GM12878 (cell line): Measurements from ENCODE around the gene GTF2A1.

Source experiments
- BACH1 ChIP-seq: fragments of 450-650 bp; IDR thresholded peaks from 2 replicates; pipeline ENCODE4 v1.6.1; 2017; ENCODE audit warnings: mild to moderate bottlenecking, borderline replicate concordance
- CHD4 ChIP-seq: fragments of 200-600 bp; sonication (generic); IDR thresholded peaks from 2 replicates; pipeline ENCODE4 v1.6.1; 2016; ENCODE audit warnings: mild to moderate bottlenecking
- CTCF ChIP-seq, 3 experiments: IDR thresholded peaks in 2 of 3; conservative IDR thresholded peaks in 1 of 3; 2 replicates each; pipeline ENCODE4 v1.5.1; 2011; ENCODE audit warnings: low read depth in 3 of 3, low read length in 3 of 3, mild to moderate bottlenecking in 3 of 3, control low read depth in 2 of 3, moderate library complexity in 2 of 3, inconsistent platforms in 1 of 3, mixed read lengths in 1 of 3; ENCODE audit not compliant: control insufficient read depth in 2 of 3, insufficient read depth in 1 of 3; ENCODE audit errors: extremely low read depth in 1 of 3
- E4F1 ChIP-seq: fragments of 450-650 bp; IDR thresholded peaks from 2 replicates; pipeline ENCODE4 v1.6.1; 2018; ENCODE audit warnings: borderline replicate concordance, mild to moderate bottlenecking; ENCODE audit not compliant: partially characterized antibody
- EZH2 ChIP-seq: IDR thresholded peaks from 2 replicates; pipeline ENCODE4 v1.6.1; 2012; ENCODE audit warnings: low read depth, mild to moderate bottlenecking, control low read depth, inconsistent platforms, low read length, borderline replicate concordance; ENCODE audit not compliant: control insufficient read depth
- GABPA ChIP-seq: IDR thresholded peaks from 2 replicates; pipeline ENCODE4 v1.6.1; 2014; ENCODE audit warnings: antibody characterized with exemption, low read depth, mild to moderate bottlenecking, inconsistent platforms
- GATAD2B ChIP-seq: fragments of 450-650 bp; conservative IDR thresholded peaks from 2 replicates; pipeline ENCODE4 v1.6.1; 2017; ENCODE audit warnings: low read depth, mild to moderate bottlenecking, moderate library complexity
- JUND ChIP-seq: IDR thresholded peaks from 2 replicates; pipeline ENCODE4 v1.6.1; 2012; ENCODE audit warnings: low read depth, mild to moderate bottlenecking, low read length, improper control_type of control experiment, moderate library complexity
- MAX ChIP-seq: IDR thresholded peaks from 2 replicates; pipeline ENCODE4 v1.6.1; 2012; ENCODE audit warnings: low read depth, low read length, improper control_type of control experiment
- PML ChIP-seq: IDR thresholded peaks from 2 replicates; pipeline ENCODE4 v1.6.1; 2012; ENCODE audit warnings: low read length, inconsistent platforms
- POLR2A ChIP-seq: IDR thresholded peaks from 2 replicates; pipeline ENCODE4 v1.6.1; 2011; ENCODE audit warnings: low read depth, mild to moderate bottlenecking, low read length
- POLR2AphosphoS5 ChIP-seq: IDR thresholded peaks from 2 replicates; pipeline ENCODE4 v1.6.1; 2011; ENCODE audit warnings: mild to moderate bottlenecking, low read length, inconsistent platforms
- RBBP5 ChIP-seq: fragments of 200-600 bp; sonication (generic); conservative IDR thresholded peaks from 2 replicates; pipeline ENCODE4 v1.6.1; 2016
- STAT3 ChIP-seq: IDR thresholded peaks from 2 replicates; pipeline ENCODE4 v1.6.1; 2011; ENCODE audit warnings: low read depth, low read length, improper control_type of control experiment

- TF ChIP-seq CTCF (IDR thresholded peaks at IDR 0.05 in 2 of 3, conservative IDR thresholded peaks at IDR 0.05 in 1 of 3; ENCODE audit: control insufficient read depth in 2 of 3, extremely low read depth in 1 of 3, insufficient read depth in 1 of 3, low read depth in 3 of 3, low read length in 3 of 3) = no peak
- no peak for TF ChIP-seq EZH2
- no peak for TF ChIP-seq POLR2AphosphoS5
- no peak for TF ChIP-seq POLR2A
- TF ChIP-seq GABPA = no peak
- no peak for TF ChIP-seq E4F1
- TF ChIP-seq MAX = no peak
- no peak for TF ChIP-seq GATAD2B
- TF ChIP-seq RBBP5 = no peak
- no peak for TF ChIP-seq PML
- TF ChIP-seq CHD4 = no peak
- TF ChIP-seq JUND = no peak
- TF ChIP-seq BACH1 = no peak
- no peak for TF ChIP-seq STAT3
Measured at GRCh38 chr14:81141426-81141825, 79.3 kb downstream of the GTF2A1 start.
